COLO829 (cell line): ENCODE results near the gene PRKCA.
A peak's percentile ranks its signal among the peaks of the same experiment; 100 is the strongest.
"Not testable (repeated sequence)": the region's sequence is repeated elsewhere in the genome, so short reads cannot be mapped to it uniquely, and the experiment has no call there.

Experiments
- DNase-seq: peaks from one replicate; pipeline ENCODE4 v3.0.0; 2012; ENCODE audit warnings: low spot score

PRKCA gene

GRCh38 chr17:66301864-66302741 is at the start of gene PRKCA:
TSS of gene PRKCA (plus strand) at chr17:66302613.
- peak; percentile 34 for DNase-seq

GRCh38 chr17:66253458-66253857 is 49.0 kb upstream of the PRKCA start:
- DNase-seq = not testable (repeated sequence)

GRCh38 chr17:66255112-66255511 is 47.3 kb upstream of the PRKCA start:
- DNase-seq = peak; percentile 52

- DNase-seq = no peak
These were observed 46.9 kb upstream of the PRKCA start for GRCh38 chr17:66255527-66255971.

- no peak for DNase-seq
These were observed 42.1 kb upstream of the PRKCA start for GRCh38 chr17:66260275-66260674.

GRCh38 chr17:66260688-66261087 is 41.7 kb upstream of the PRKCA start:
- DNase-seq = no peak

- no peak for DNase-seq
These were observed 39.6 kb upstream of the PRKCA start for GRCh38 chr17:66262767-66263166.

- no peak for DNase-seq
These were observed 37.7 kb upstream of the PRKCA start for GRCh38 chr17:66264696-66265095.

- no peak for DNase-seq
These were observed 34.0 kb upstream of the PRKCA start for GRCh38 chr17:66268247-66268927.

- DNase-seq = no peak
These were observed 32.3 kb upstream of the PRKCA start for GRCh38 chr17:66270106-66270505.

- DNase-seq = no peak
These were observed 30.9 kb upstream of the PRKCA start for GRCh38 chr17:66271512-66271911.

- DNase-seq = no peak
These were observed 29.4 kb upstream of the PRKCA start for GRCh38 chr17:66272811-66273585.

- DNase-seq = no peak
These were observed 28.9 kb upstream of the PRKCA start for GRCh38 chr17:66273586-66273848.

GRCh38 chr17:66275651-66276050 is 26.8 kb upstream of the PRKCA start:
- DNase-seq = peak; percentile 33

GRCh38 chr17:66276328-66276937 is 26.0 kb upstream of the PRKCA start:
- DNase-seq = no peak

GRCh38 chr17:66277191-66277590 is 25.2 kb upstream of the PRKCA start:
- no peak for DNase-seq

GRCh38 chr17:66281661-66282369 is 20.6 kb upstream of the PRKCA start:
- no peak for DNase-seq

GRCh38 chr17:66283296-66283934 is 19.0 kb upstream of the PRKCA start:
- DNase-seq = no peak

- DNase-seq = no peak
These were observed 18.4 kb upstream of the PRKCA start for GRCh38 chr17:66283971-66284370.

- DNase-seq = no peak
These were observed 17.3 kb upstream of the PRKCA start for GRCh38 chr17:66285149-66285548.

- DNase-seq = no peak
These were observed 14.5 kb upstream of the PRKCA start for GRCh38 chr17:66287911-66288310.
